ENCODE results near the gene GRIK2. TPM values are rescaled to one million over a fixed set of nuclear protein-coding genes. Genes with fewer than 3 reads are reported as not detected.

GRIK2 gene
- polyA plus RNA-seq, 12 donors: 0.79 to 4.1 (median 1.9) TPM; not detected in 2

DNA sequence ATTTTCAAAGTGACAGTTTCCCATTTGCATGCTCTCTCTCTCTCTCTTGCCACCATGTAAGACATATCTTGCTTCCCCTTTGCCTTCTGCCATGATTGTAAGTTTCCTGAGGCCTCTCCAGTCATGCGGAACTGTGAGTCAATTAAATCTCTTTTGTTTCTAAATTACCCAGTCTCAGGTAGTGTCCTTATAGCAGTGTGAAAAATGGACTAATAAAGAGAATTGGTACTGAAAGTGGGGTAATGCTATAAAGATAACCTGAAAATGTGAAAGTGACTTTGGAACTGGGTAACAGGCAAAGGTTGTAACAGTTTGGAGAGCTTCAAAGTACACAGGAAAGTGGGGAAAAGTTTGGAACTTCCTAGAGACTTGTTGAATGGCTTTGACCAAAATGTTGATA is 389.8 kb downstream of the GRIK2 start:
- no peak for DNase-seq

DNA sequence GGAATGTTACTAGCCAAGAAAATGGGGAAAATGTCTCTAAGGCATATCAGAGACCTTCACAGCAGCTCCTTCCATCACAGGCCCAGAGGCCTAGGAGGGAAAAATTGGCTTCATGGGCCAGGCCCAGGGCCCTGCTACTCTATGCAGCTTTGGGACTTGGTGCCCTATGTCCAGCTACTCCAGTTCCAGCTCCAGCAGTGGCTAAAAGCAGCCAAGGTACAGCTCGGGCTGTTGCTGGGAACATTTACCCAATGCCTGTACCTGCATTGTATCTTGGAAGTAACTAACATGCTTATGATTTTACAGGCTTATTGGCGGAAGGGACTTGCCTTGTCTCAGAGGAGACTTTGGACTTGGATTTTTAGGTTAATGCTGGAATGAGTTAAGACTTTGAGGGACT is 390.6 kb downstream of the GRIK2 start:
- no peak for DNase-seq

DNA sequence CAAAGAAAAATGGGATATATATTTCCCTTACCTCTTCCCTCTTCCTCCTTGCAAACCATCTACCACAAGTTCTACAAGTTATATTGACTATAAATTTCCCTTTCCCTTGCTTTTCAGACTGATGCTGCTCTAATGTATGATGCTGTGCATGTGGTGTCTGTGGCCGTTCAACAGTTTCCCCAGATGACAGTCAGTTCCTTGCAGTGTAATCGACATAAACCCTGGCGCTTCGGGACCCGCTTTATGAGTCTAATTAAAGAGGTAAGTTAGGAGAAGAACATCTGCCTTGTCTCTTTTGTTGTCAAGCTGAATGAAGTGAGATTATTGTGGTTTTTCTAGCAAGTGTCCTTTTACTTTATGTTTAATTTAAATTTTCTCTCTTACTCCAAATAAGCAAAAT is 406.0 kb downstream of the GRIK2 start:
- no peak for DNase-seq

DNA sequence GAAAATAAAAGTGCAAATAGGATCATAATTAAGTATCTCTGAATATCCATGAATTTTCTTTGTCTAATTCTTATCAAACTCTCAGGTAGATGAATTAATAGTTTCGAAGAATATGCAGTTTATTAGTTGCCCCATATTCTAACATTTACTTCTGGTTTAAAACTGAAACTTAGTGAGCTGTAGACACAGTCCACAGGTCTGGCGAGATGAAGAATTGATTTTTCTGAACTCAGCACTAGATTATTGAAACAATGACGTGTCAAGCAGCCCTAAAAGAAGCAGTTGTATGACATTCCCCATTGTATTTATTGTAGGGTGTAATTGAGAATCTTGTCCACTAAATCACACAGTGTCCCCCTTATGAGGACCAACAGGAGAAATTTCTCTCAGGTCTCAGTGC is 407.1 kb downstream of the GRIK2 start:
- no peak for DNase-seq

DNA sequence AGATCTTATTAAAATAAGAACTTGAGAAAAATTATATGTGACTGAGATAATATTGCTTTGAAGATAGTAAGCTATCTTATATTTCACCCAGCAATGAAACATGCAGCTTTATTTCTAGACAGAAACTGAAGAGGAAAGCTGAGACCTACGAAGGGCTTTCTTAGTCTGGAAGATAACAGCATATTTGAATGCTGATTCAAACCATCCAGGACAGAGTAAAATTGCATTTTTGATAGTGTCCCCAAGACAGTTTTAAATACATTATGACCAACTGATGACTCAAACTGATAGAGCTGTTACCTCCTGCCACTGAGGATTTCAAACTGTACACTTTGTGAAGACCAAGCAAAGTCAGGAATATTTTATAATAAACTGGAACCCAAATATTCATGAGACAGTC is 409.6 kb downstream of the GRIK2 start:
- DNase-seq: no peak

DNA sequence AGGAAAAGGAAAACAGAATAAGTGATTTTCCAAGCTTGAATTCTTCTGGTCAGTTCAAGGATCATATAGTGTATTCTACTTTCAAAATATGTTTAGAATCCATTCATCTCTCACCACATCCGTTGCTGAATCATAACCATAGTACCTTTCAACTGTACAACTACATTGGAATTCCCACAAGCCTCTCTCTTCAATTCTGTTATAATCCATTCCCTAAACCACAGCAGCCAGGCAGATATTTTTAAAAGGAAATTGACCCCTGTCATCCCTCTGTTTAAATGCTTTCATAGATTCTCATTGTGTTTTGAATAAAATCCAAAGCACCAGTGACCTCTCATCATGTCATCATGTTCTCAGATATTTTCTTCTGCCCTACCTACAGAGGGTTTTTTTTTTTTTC is 412.7 kb downstream of the GRIK2 start:
- DNase-seq: no peak

DNA sequence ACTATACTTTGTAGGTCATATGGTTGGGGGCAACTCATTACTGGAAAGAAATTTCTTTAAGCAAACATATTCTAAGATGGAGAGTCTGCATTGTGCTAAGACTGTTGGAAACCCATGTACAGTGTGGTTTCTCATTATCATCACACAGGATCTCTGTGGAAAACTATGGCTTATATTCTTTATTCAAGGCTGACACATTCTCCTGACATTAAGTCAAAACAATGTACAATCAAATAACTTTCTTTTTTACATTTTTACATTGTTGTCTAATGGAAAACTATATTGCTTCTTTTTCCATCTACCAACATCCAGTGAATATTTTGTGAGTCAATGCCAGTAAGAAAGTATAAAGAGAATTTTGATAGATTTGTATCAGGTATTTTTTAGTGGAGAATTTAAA is 417.6 kb downstream of the GRIK2 start:
- no peak for DNase-seq

DNA sequence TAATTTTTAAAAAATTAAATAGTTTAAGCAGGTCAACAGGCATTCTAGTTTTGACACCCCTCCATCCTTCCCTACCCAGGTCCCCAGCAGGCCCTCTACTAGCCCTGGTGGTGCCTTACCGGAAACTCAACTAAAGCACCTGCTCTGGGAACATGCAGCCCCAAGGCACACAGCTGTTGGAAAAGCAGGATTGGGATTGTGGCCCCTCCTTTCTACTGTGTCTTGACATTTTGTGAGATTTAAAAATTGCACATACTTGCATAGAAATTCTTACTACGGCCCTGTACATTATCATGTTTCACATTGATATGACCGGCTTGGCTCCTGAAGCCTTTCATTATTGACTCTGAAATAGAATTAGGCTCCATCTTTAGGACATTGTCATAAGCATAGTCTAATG is 423.2 kb downstream of the GRIK2 start:
- DNase-seq: no peak

DNA sequence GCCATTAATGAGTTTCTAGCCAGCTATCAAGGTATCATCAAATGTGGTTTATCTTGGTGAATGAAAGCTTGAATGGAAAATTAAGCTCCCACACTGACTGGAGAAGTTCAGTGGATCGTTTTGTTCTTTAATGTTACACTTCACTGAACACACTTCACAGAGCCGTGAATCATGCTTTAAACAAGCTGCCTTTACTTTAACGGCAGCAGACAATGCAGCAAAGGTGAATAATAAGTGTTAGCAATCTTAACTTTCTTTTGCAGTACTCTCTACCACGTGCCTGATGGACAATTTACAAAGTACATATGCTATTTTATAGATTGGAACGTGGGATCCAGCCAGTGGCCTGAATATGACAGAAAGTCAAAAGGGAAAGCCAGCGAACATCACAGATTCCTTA is 424.5 kb downstream of the GRIK2 start:
- no peak for DNase-seq

DNA sequence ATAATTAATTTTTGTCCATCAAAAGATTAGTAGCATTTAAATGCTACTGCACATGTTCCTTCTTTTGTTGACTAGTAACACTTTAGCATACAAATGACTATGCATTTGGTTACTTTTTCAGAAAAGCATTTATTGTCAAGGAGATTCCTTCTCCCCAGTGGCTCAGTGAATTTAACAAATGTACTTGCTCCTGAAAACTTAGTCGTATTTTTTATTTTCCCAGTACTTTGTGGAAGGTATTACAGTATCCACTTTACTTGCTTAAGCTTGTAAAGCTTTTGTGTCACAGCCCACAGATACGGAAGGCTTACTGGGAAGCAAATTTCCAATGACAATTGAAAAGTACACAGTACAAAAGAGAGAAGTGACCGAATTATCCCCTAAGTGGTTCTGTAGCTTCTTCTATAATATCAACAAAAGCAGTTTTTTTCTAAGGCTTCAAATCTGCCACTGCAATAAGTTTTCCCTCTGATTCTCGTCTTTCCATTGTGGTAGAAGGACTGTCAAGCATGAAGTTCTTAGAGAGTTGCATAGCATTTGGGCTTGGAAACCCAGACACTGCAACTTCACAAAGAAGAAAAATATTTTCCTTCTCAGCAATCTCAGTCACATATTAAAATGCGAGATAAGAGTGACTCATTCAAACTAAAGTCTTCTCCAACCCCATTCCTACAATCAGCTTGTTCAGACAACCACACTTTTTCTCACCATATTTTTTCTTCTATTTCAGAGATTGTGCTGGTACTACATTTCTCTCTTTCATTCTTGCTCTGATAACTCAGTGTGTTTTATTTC is 431.2 kb downstream of the GRIK2 start:
- no peak for DNase-seq

DNA sequence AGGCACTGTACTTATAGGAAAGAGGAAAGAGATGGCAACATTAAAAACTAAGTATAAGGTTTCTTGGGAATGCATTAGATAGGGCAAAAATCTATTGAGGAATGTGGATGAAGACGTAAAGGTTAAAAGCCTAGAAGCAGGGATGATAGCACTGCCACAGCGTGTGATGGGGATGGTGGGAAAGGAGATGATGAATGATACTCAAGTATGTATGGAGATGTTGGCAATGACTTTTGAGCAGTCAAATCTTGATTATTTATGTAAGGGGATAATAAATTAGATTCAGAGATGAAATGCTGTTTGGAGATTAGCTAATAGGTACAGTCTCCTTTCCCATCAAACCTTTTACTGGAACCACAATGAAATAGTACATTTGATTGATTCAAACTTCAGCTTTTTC is 432.8 kb downstream of the GRIK2 start:
- no peak for DNase-seq

DNA sequence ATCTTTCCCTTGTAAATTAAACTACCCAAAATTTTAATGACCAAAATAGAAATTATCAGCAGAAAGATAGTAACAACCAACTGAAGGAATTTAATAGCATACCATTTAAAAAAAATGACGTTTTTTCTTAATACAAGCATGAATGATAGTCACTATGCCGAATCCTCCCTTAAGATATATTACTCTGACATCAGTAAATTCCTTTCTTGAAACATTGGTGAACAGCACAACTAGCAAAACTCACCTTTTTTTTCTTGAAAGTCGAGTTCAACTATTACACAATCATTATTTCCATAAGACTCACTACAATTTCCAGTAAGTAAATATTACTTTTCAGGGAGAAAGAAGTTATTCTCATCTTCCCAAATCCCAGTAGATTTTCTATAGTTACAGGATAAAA is 433.2 kb downstream of the GRIK2 start:
- no peak for DNase-seq

DNA sequence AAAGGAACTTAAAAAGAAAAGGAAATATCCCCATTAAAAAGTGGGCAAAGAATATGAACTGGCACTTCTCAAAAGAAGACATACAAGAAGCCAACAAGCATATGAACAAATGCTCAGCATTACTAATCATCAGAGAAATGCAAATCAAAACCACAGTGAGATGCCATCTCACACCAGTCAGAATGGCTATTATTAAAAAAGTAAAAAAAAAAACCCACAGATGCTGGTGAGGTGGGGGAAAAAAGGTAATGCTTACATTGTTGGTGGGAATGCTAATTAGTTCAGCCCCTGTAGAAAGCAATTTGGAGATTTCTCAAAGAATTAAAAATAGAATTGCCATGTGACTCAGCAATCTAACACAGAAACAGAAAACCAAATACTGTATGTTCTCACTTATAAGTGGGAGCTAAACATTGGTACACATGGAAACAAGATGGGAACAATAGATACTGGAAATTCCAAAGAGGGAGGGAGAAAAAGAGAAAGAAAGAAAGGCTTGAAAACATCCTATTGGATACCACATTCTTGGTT is 437.1 kb downstream of the GRIK2 start:
- no peak for DNase-seq

DNA sequence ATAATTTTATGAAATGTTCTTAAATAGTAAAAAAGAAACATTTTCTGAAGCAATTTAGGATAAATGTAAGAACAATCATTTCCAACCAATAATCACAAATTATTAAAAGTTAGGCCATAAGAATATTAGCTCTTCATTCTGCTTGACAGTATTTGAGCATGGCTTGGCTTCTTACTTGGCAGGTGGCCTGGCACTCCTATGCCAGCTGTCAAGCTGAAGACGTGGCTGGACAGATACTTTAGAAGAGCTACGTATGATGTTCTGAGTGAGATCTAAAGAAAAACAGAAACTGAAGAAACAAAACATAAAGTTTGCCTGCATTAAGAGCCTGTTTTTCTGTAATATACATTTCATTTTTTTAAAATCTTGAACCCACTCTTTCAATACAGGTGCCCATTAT is 438.9 kb downstream of the GRIK2 start:
- no peak for DNase-seq

DNA sequence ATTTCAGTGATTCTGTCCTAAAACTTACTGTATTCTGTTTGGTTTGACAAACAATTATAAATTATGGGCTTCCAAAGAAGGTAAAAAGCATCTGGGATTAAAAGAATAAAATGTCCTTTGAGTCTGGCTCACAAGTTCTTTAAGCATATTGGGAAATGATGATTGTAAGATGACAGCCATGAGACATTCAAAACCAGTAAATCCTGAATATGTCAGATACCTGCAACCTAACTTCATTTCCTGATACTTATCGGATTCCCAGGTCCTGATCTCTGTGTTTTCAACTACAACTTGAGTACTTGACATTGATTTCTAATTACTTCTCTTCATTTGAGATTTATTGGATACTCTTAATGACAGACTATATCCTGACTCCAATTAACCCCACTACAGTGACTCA is 446.6 kb downstream of the GRIK2 start:
- no peak for DNase-seq

DNA sequence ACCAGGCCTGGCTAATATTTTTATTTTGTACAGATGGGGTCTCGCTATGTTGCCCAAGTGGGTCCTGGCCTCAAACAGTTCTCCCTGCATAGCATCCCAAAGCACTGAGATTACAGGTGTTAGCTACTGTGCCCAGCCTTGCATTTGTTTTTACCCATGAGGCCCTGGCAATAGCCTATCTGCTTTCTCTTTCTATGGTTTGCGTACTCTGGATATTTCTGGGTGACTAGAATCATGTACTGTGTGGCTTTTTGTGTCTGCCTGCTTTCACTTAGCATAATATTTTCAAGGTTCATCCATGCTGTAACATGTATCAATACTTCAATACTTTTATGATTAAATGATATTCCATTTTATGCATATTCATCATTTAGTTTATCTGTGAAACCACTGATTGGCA is 451.7 kb downstream of the GRIK2 start:
- no peak for DNase-seq

DNA sequence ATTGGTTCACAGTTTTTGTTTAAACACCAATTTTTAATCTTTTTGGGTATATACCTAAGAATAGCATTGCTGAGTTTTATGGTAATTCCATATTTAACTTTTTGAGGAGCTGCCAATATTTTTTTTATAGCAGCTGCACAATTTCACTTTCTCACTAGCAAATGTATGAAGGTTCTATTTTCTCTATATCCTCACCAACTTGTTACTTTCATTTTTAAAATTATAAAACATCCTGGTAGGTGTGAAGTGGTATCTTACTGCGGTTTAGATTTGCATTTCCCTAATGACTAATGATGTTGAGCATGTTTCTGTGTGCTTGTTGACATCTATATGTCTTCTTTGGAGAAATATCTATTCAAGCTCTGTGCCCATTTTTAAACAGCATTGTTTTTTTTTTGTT is 452.1 kb downstream of the GRIK2 start:
- no peak for DNase-seq

DNA sequence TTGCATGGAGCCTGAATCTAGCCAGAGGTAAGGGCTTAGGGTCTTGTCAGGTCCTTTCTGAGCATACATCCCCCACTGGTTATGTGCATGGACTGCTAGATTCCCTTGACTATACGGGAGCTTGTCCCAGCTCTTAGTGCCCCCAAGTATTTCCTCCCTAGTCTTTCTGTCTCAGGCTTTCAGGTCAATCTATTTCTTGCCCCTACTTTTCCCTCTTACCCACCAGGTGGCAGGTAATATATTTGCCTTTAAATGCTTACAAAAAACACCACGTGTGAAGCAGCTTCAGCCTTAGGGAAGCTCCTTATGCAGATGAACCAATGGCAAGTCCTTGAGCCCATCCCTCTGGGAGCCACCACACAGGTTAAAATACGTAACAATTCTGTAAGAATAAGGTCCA is 454.2 kb downstream of the GRIK2 start:
- no peak for DNase-seq

DNA sequence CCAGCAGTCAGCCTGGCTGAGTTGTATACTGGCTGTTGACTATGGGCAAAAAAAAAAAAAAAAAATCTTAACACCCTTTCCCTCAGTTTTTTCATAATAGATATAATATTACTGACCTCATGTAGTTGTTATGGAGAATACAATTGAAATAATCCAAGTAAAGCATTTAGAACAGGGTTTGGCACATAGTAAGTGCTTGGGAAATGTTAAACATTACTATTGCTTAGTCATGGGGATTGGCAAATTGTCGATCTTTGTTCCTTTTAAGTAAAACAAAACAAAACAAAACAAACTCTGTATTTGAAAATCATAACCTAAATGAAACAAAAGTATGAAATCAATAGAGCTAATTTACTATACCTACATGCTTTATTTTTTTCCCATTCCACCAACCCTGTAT is 458.4 kb downstream of the GRIK2 start:
- DNase-seq: no peak

DNA sequence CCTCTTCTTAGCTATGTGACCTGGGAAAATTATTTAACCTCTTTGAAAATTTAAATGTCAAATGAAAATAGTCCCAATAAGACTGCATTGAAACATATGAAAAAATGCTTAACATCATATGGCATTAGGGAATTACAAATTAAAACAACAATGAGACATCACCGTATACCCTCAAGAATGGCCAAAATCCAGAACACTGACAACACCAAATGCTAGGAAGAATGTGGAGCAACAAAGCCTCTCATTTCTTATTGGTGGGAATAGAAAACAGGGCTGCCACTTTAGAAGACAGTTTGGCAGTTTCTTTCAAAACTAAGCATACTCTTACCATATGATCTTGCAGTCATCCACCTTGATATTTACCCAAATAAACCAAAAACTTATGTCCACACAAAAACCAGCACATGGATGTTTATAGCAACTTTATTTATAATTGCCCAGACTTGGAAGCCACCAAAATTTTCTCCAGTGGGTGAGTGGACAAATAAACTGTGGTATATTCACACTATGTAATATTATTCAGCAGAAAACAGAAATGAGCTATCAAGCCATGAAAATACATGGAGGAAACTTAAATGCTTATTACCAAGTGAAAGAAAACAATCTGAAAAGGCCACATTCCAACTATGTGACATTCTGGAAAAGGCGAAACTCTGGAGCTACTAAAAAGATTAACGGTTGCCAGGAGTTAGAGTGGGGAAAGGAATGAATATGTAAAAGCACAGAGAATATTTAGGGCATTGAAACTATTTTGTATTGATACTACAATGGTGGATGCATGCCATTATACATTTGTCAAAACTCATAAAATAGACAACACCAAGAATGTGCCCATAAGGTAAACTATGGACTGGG is 459.9 kb downstream of the GRIK2 start:
- DNase-seq: no peak

DNA sequence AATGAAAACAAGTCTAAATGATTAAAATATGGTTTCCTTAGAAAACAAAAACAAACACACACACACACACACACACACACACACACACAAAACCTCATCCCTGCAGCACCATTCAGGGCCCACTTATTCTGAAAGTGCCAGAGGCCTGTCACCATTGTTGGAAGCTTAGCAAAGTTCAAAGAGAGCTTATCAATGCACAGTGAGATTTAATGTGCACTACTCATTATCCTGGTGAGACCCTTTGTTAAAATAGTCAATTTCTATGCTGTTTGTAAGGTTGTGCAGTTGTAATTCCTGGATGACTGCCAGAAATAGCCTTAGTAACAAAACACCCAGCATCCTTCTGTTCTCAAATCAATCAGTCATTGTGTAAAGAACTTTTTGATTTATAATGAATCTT is 482.9 kb downstream of the GRIK2 start:
- no peak for DNase-seq

DNA sequence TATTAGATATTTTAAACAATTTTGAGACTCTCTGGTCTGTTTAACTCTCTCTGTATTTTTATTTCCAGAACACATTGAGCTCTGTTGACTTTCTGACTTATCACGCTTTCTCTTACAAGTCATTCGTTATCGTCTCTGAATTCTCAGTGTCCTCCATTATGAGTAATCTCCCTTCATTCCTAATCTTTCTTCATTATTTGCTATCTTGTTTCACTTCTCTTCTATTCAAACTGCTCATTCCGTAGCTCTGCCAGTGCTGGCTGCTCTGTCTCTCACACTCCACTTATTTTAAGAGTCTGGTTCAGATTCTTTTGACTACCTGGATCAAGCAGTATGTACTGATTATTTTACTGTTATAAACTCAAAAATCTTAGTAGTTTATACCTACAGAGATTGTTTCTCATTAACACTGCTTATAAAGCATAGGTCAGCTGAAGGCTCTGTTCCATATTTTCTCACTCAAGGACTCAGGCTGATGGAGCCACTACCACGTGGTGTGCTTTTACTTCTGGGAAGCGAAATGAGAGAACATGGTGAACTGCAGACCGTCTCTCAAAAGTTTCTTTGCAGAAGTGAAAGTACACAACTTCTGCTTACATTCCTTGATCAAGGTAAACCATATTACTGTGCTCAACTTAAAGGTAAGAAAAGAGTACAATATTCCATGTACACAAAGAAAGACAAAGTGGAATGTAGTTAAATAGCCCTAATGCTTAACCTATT is 485.2 kb downstream of the GRIK2 start:
- no peak for DNase-seq

Data from muscle of arm (tissue), 12 donors.